HepG2 (cell line): ENCODE results near the gene PIGV. TPM values are rescaled to one million over a fixed set of nuclear protein-coding genes. Genes with fewer than 3 reads are reported as not detected.

ENCODE experiments used
- HNRNPH1 ChIP-seq: fragments of 200-400 bp; formaldehyde crosslinking; optimal IDR thresholded peaks from 2 replicates; pipeline ENCODE3; 2017; ENCODE audit warnings: mild to moderate bottlenecking, low read depth, low read length
- KLF11 ChIP-seq: IDR thresholded peaks from 2 replicates; pipeline ENCODE4 v1.6.1; 2016; ENCODE audit warnings: missing compliant biosample characterization
- MAFF ChIP-seq: IDR thresholded peaks from 2 replicates; pipeline ENCODE4 v1.6.1; 2011; ENCODE audit warnings: low read depth, low read length, improper control_type of control experiment
- MED8 ChIP-seq: sonication (generic); formaldehyde crosslinking; IDR thresholded peaks from 2 replicates; pipeline ENCODE4 v1.8.1; 2023; ENCODE audit warnings: mild to moderate bottlenecking, missing genetic modification reagents; ENCODE audit not compliant: insufficient replicate concordance
- NFKB2 ChIP-seq: sonication (generic); formaldehyde crosslinking; IDR thresholded peaks from 2 replicates; pipeline ENCODE4 v1.4.0; 2020; ENCODE audit warnings: missing genetic modification reagents, borderline replicate concordance
- ZNF292 ChIP-seq: sonication (generic); formaldehyde crosslinking; IDR thresholded peaks from 2 replicates; pipeline ENCODE4 v1.8.1; 2022; ENCODE audit warnings: mild to moderate bottlenecking, low read depth, missing genetic modification reagents, borderline replicate concordance
- ZNF703 ChIP-seq: sonication (generic); formaldehyde crosslinking; IDR thresholded peaks from 2 replicates; pipeline ENCODE4 v1.5.1; 2020; ENCODE audit warnings: missing genetic modification reagents, mild to moderate bottlenecking, moderate library complexity, borderline replicate concordance
- polyA plus RNA-seq, 8 experiments: library from polyadenylated mRNA; depleted of rRNA in 3 of 8; stranded (reverse) in 7 of 8; unstranded in 1 of 8; fragments of >200 nt; fragmentation: Illumina TruSeq in 4 of 8; extraction: Trizol in 4 of 8; gene quantifications; 2 replicates each; pipeline versions ENCODE4 v1.2.1 to v1.2.3, GENCODE V29; 2011 to 2016; ENCODE audit warnings: low read depth in 4 of 8, missing spikeins in 1 of 8, mixed read lengths in 1 of 8; ENCODE audit not compliant: insufficient read depth in 1 of 8
- total RNA-seq, 5 experiments: library from RNA; depleted of rRNA; stranded (reverse); fragments of >200 nt; fragmentation: Illumina TruSeq; extraction: Trizol; gene quantifications; 2 replicates each; pipeline ENCODE4 v1.2.3, GENCODE V29; 2016; ENCODE audit warnings: low read depth in 1 of 5
- TF ChIP-seq, protein P1 (sequence below): sonication (generic); formaldehyde crosslinking; IDR thresholded peaks from 2 replicates; pipeline ENCODE4 v1.5.0; 2020; ENCODE audit warnings: mild to moderate bottlenecking, missing genetic modification reagents, borderline replicate concordance
- TF ChIP-seq, protein P2 (sequence below): sonication (generic); formaldehyde crosslinking; IDR thresholded peaks from 2 replicates; pipeline ENCODE4 v1.5.1; 2020; ENCODE audit warnings: missing genetic modification reagents, mild to moderate bottlenecking, borderline replicate concordance
- TF ChIP-seq, protein P3 (sequence below): sonication (generic); formaldehyde crosslinking; IDR thresholded peaks from 2 replicates; pipeline ENCODE4 v1.5.0; 2020; ENCODE audit warnings: missing genetic modification reagents
- TF ChIP-seq, protein P4 (sequence below): sonication (generic); formaldehyde crosslinking; IDR thresholded peaks from 2 replicates; pipeline ENCODE4 v1.8.1; 2022; ENCODE audit warnings: low read depth, mild to moderate bottlenecking, missing genetic modification reagents
- TF ChIP-seq, protein P5 (sequence below): sonication (generic); formaldehyde crosslinking; IDR thresholded peaks from 2 replicates; pipeline ENCODE4 v1.9.0; 2021; ENCODE audit warnings: missing genetic modification reagents, borderline replicate concordance

Gene PIGV
- total and polyA plus RNA-seq, 2 of the 13 experiments (the other 11 are each of a cell fraction or from before 2014, with no cell fraction given), result 13.5 to 22.7 TPM

DNA sequence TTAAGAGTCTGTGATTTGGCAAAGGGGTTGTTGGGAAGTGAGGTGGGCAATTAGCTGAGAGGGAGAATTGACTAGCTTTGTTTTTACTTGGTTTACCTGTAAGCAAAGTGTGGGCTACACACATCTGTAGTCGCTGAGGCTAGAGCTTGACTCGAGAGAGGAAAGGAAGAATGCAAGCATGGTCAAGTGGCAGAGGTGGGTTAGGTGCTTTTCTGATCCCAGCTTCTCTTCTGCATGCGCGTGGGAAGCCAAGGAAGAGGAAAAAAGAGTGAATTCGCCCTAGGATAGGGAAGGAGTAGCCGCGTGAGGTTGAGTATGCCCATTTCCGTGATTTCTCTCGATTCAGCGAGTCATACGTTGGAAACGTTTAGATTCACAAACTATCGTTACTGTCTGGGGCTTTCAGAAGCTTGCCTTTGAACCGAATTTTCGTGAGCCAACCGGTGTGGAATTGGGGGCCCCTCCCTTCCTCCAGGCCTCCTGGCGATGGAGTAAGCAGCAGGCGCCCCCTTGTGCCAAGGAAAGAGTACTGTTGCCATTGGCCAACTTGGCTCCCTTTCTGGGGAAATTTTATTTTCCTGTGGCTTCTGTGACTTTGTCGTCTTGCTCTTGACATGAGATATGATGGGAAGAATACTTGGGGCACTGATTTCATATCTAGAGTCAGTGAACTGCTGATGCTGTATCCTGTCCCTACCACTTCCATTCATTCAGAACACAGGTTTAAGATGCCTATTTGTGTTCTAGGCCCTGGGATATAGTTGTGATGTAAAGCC, 1.3 kb downstream of the PIGV start (continued):
- TF ChIP-seq, protein P1, sequence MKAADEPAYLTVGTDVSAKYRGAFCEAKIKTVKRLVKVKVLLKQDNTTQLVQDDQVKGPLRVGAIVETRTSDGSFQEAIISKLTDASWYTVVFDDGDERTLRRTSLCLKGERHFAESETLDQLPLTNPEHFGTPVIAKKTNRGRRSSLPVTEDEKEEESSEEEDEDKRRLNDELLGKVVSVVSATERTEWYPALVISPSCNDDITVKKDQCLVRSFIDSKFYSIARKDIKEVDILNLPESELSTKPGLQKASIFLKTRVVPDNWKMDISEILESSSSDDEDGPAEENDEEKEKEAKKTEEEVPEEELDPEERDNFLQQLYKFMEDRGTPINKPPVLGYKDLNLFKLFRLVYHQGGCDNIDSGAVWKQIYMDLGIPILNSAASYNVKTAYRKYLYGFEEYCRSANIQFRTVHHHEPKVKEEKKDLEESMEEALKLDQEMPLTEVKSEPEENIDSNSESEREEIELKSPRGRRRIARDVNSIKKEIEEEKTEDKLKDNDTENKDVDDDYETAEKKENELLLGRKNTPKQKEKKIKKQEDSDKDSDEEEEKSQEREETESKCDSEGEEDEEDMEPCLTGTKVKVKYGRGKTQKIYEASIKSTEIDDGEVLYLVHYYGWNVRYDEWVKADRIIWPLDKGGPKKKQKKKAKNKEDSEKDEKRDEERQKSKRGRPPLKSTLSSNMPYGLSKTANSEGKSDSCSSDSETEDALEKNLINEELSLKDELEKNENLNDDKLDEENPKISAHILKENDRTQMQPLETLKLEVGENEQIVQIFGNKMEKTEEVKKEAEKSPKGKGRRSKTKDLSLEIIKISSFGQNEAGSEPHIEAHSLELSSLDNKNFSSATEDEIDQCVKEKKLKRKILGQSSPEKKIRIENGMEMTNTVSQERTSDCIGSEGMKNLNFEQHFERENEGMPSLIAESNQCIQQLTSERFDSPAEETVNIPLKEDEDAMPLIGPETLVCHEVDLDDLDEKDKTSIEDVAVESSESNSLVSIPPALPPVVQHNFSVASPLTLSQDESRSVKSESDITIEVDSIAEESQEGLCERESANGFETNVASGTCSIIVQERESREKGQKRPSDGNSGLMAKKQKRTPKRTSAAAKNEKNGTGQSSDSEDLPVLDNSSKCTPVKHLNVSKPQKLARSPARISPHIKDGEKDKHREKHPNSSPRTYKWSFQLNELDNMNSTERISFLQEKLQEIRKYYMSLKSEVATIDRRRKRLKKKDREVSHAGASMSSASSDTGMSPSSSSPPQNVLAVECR, result no peak
- TF ChIP-seq, protein P2, sequence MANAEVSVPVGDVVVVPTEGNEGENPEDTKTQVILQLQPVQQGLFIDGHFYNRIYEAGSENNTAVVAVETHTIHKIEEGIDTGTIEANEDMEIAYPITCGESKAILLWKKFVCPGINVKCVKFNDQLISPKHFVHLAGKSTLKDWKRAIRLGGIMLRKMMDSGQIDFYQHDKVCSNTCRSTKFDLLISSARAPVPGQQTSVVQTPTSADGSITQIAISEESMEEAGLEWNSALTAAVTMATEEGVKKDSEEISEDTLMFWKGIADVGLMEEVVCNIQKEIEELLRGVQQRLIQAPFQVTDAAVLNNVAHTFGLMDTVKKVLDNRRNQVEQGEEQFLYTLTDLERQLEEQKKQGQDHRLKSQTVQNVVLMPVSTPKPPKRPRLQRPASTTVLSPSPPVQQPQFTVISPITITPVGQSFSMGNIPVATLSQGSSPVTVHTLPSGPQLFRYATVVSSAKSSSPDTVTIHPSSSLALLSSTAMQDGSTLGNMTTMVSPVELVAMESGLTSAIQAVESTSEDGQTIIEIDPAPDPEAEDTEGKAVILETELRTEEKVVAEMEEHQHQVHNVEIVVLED (CRISPR knock-in tag), result no peak
- no peak for TF ChIP-seq MAFF
- TF ChIP-seq HNRNPH1, result no peak
- no peak for TF ChIP-seq ZNF703 (CRISPR knock-in tag)
- TF ChIP-seq ZNF292 (CRISPR knock-in tag), result no peak
- TF ChIP-seq, protein P3, sequence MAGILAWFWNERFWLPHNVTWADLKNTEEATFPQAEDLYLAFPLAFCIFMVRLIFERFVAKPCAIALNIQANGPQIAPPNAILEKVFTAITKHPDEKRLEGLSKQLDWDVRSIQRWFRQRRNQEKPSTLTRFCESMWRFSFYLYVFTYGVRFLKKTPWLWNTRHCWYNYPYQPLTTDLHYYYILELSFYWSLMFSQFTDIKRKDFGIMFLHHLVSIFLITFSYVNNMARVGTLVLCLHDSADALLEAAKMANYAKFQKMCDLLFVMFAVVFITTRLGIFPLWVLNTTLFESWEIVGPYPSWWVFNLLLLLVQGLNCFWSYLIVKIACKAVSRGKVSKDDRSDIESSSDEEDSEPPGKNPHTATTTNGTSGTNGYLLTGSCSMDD (CRISPR knock-in tag), result no peak
- TF ChIP-seq, protein P4, sequence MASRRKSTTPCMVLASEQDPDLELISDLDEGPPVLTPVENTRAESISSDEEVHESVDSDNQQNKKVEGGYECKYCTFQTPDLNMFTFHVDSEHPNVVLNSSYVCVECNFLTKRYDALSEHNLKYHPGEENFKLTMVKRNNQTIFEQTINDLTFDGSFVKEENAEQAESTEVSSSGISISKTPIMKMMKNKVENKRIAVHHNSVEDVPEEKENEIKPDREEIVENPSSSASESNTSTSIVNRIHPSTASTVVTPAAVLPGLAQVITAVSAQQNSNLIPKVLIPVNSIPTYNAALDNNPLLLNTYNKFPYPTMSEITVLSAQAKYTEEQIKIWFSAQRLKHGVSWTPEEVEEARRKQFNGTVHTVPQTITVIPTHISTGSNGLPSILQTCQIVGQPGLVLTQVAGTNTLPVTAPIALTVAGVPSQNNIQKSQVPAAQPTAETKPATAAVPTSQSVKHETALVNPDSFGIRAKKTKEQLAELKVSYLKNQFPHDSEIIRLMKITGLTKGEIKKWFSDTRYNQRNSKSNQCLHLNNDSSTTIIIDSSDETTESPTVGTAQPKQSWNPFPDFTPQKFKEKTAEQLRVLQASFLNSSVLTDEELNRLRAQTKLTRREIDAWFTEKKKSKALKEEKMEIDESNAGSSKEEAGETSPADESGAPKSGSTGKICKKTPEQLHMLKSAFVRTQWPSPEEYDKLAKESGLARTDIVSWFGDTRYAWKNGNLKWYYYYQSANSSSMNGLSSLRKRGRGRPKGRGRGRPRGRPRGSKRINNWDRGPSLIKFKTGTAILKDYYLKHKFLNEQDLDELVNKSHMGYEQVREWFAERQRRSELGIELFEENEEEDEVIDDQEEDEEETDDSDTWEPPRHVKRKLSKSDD (CRISPR knock-in tag), result no peak
- TF ChIP-seq NFKB2, result no peak
- TF ChIP-seq MED8 (CRISPR knock-in tag), result no peak
- TF ChIP-seq KLF11 (CRISPR knock-in tag), result no peak
- TF ChIP-seq, protein P5, sequence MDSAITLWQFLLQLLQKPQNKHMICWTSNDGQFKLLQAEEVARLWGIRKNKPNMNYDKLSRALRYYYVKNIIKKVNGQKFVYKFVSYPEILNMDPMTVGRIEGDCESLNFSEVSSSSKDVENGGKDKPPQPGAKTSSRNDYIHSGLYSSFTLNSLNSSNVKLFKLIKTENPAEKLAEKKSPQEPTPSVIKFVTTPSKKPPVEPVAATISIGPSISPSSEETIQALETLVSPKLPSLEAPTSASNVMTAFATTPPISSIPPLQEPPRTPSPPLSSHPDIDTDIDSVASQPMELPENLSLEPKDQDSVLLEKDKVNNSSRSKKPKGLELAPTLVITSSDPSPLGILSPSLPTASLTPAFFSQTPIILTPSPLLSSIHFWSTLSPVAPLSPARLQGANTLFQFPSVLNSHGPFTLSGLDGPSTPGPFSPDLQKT (CRISPR knock-in tag), result no peak
